Hypothalamus (tissue), 51 donors: Measurements from ENCODE around the gene ITGB3.
A peak's percentile ranks its signal among the peaks of the same experiment; 100 is the strongest.

ENCODE experiments used
- DNase-seq, 51 donors: peaks; one replicate each; lab custom pipeline; 2025; lab: John Stamatoyannopoulos, UW

ITGB3 gene

DNA sequence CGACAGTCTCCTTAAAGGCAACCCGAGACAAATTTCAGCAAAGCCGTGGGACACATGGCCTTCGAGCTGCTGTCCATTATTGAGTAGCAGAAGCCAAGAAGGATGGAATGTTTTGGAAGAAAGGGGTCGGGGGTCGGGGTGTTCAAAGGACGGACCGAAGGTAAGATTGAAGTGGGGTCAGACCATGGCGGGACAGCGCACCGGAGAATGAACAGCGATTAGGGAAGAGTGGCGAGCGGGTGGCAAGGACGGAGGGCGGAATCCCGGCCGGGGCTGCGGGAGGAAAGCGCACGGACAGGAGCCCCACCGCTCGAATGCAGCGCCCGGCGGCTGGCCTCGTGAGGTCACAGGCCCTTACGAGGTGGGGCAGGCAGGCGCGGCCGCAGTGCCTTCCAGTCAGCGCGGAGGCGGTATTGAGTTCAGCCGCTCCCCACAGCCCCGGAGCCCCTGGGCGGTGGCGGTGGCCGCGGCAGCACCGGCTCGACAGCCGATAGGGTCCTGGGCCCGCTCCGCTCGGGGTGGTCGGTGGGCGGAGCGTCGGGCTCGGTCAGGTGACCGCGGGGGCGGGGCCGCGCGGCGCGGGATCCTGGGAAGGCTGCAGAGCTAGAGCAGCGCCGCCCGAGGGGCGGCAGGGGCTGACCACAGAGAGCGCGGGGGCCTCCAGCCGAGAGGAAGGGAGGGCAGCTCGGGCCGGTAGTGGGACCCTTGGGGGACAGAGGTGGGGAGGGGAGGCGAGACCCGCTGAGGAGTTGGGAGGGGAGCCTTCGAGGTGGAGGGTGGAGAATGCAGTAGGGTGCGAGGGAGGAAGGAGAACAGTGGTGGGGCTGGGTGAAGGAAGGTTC lies 70.0 kb downstream of the ITGB3 start, which contains the start of gene EFCAB13:
TSS of gene EFCAB13 (plus strand) at position 574 of the 842 bp plus-strand sequence. CDS start 4,399 bp downstream, outside the sequence.
- peak in 47 of 51 donors; percentile 5 to 72 (median 39) for DNase-seq

DNA sequence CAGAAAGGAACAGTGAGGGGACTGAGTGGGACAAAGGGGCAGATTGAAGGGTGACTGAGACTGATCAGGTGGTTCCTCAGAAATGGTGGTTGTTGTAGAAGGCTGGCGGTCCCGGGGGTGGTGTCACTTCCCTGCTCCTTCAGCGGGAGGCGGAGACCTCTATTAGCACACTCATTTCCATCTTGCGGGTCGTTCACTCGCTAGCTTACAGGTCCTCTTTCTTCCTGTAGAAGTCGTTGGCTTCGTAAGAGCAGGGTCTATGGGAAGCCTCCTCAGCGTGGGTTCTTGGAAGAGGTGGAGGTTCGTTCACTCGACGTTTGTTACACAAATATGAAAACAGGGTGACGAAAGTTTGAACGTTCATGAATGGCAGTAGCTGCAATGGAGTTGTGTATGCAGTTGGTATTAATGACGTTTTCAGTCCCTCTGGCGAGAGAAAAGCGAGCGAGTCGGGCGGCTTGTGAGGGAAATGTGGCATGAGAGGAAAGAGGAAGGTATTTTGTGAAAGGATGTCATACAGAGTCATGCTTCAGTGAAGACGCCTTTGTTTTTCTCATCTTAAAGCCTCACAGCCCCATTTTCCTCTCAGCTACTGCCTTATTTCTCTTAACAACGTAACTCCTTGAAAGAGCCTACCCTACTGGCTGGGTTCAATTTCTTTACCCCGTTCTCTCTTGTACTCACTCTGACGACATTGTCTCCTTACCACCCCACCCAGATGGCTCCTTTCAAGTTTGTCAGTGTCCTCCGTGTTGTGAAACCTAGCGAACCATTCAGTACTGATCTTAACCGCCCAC lies 70.8 kb downstream of the ITGB3 start:
- DNase-seq = peak in 15 of 51 donors; percentile 7 to 51 (median 36)

DNA sequence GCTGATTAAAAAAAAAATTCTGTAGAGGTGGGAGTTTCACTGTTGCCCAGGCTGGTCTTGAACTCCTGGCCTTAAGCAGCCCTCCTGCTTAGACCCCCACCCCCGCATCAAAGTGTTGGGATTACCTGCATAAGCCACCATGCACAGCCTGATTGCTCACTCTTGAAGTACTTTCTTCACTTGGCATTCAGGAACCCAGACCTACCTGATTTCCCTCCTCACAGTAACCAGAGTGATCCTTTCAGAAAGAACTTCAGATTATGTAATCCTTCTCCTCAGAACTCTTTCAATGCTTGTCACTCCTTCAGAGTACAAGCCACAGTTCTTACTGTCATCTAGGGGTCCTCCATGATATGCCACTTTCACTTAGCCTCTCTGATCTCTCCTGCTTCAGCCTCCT lies 71.5 kb downstream of the ITGB3 start:
- DNase-seq = no peak

DNA sequence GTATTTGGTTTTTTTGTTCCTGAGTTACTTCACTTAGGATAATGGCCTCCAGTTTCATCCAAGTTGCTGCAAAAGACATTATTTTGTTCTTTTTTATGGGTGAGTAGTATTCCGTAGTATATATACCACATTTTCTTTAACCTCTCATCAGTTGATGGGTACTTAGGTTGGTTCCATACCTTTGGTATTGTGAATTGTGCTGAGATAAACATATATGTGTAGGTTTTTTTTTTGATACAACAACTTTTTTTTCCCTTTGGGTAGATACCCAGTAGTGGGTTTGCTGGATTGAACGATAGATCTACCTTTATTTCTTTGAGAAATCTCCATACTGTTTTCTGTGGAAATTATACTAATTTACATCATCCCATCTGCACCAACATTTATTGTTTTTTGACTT lies 76.9 kb downstream of the ITGB3 start:
- DNase-seq = no peak

DNA sequence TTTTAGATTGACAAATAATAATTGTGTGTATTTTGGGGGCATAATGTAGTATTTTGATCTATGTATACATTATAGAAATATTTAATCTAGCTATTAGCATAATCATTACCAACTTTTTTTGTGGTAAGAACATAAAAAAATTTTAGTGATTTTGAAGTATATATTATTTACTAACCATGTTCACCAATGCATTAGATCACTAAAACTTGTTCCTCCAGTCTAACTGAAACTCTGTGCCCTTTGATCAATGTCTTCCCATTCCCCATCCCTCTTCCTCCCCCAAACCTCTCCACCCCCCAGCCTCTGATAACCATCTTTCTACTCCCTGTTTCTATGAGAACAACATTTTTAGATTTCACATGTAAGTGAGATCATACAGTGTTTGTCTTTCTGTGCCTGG lies 78.7 kb downstream of the ITGB3 start:
- DNase-seq = no peak

DNA sequence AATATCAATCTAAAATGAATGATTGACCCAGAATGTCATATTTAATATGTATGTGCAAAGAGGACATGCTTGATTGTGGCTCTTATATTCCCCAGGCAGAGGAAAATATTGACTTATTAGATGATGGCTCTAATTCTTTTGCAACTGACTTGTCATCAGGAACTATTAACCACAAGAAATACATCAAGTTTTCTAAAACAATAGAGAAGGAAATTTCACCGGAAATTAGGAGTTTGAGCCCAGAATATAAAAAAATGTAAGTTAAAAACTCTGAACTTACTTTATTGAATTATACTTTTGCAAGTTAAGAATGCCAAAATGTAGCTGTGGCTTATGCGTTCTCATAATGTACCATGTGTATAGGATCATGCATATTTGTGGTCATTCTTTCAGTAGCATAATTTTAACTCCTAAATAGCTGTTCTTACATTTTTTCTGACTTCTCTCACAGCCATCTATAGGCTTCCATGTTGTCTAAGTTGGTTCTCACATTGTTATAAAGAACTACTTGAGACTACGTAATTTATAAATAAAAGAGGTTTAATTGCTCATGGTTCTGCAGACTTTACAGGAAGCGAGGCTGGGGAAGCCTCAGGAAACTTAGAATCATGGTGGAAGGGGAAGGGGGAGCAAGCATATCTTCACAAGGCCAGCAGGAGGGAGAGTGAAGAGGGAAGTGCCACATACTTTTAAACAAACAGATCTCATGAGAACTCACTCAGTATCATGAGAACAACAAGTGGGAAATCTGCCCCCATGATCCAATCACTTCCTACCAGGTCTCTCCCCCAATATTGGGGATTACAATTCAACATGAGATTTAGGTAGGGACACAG lies 81.7 kb downstream of the ITGB3 start:
- no peak for DNase-seq

DNA sequence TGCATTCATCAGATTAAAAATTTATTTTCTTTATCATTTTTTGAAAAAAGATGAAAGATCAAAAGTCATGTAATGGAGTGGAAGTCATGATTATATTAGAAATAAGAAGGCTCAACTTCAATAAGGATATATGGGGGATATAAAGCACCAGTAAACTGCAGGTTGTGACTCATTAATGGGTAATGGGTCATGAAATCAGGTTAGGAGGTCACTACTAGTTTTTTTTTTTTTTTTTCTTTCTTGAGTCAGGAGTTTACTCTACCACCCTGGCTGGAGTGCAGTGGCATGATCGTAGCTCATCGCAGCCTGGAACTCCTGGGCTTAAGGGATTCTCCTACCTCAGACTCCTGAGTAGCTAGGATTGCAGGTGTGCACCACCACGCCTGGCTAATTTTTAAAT lies 84.4 kb downstream of the ITGB3 start:
- no peak for DNase-seq

DNA sequence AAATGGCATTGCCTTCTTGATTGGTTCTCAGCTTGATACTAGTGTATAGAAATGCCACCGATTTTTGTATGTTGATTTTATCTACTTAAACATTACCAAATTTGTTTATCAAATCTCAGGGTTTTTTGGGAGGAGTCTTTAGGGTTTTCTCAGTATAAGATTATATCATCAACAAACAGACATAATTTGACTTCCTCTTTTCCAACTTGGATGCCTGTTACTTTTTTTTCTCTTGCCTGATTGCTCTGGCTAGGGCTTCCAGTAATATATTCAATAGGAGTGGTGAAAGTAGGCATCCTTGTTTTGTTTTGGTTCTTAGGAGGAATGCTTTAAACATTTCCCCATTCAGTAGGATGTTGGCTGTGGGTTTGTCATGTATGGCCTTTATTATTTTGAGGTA lies 99.2 kb downstream of the ITGB3 start:
- DNase-seq = no peak

DNA sequence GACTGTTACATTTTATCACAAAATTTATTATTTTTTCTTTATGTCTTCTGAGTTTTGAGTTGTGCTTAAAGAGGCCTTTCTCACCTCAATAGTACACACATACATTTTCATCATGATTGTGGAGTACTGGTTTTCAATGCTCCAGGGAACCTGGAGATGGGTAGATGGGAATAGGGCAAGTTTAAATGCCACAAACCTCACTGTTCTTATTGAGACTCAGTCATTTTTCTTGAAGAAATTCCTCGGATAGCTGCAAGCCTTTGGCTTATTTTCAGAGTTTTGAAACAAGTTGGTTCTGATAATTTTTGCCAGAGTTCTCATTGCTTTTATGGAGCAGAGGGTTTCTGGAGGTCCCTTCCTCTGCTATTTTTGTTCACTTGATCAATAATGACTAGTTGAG lies 105.0 kb downstream of the ITGB3 start:
- no peak for DNase-seq
